ENCODE data around the gene INPP5A.

Gene INPP5A

GRCh38 chr10:132748135-132748534 lies 210.5 kb downstream of the INPP5A start:
- no peak for DNase-seq (ENCODE audit: low read depth)
- no peak for TF ChIP-seq CTCF (IDR thresholded peaks at IDR 0.05; ENCODE audit: low read depth, low read length, missing control alignments)
- H3K4me3 ChIP-seq (ENCODE audit: low read depth, low read length): no peak overlapping the region

GRCh38 chr10:132748545-132749370 lies 211.2 kb downstream of the INPP5A start:
- H3K4me3 ChIP-seq (ENCODE audit: low read depth, low read length): no peak overlapping the region
- no peak for TF ChIP-seq CTCF (IDR thresholded peaks at IDR 0.05; ENCODE audit: low read depth, low read length, missing control alignments)
- no peak for DNase-seq (ENCODE audit: low read depth)

GRCh38 chr10:132749371-132749795 lies 211.8 kb downstream of the INPP5A start:
- H3K4me3 ChIP-seq (ENCODE audit: low read depth, low read length): no peak overlapping the region
- no peak for DNase-seq (ENCODE audit: low read depth)
- TF ChIP-seq CTCF (IDR thresholded peaks at IDR 0.05; ENCODE audit: low read depth, low read length, missing control alignments): no peak

- no peak for DNase-seq (ENCODE audit: low read depth)
- H3K4me3 ChIP-seq (ENCODE audit: low read depth, low read length): no peak overlapping the region
- TF ChIP-seq CTCF (IDR thresholded peaks at IDR 0.05; ENCODE audit: low read depth, low read length, missing control alignments): no peak
Observed at GRCh38 chr10:132750936-132751335, 213.3 kb downstream of the INPP5A start.

- DNase-seq (ENCODE audit: low read depth): no peak
- TF ChIP-seq CTCF (IDR thresholded peaks at IDR 0.05; ENCODE audit: low read depth, low read length, missing control alignments): no peak
- no peak overlapping the region for H3K4me3 ChIP-seq (ENCODE audit: low read depth, low read length)
Observed at GRCh38 chr10:132752378-132752777, 214.8 kb downstream of the INPP5A start.

GRCh38 chr10:132752961-132753360 lies 215.4 kb downstream of the INPP5A start:
- H3K4me3 ChIP-seq (ENCODE audit: low read depth, low read length): no peak overlapping the region
- no peak for DNase-seq (ENCODE audit: low read depth)
- no peak for TF ChIP-seq CTCF (IDR thresholded peaks at IDR 0.05; ENCODE audit: low read depth, low read length, missing control alignments)

- no peak for DNase-seq (ENCODE audit: low read depth)
- H3K4me3 ChIP-seq (ENCODE audit: low read depth, low read length): no peak overlapping the region
- TF ChIP-seq CTCF (IDR thresholded peaks at IDR 0.05; ENCODE audit: low read depth, low read length, missing control alignments): no peak
Observed at GRCh38 chr10:132753596-132753995, 216.0 kb downstream of the INPP5A start.

All from GM12864 (cell line).